Hematopoietic multipotent progenitor cell treated with erythropoietin and hydrocortisone succinate and interleukin-3 and kit ligand, for 8 days (in vitro differentiated cells): ENCODE results near the gene MAD1L1.
A peak's percentile ranks its signal among the peaks of the same experiment; 100 is the strongest.

Source experiments
- DNase-seq: peaks from one replicate; pipeline ENCODE4 v3.0.0-alpha.2; 2015

Gene MAD1L1

GRCh38 chr7:2099048-2099957 lies 133.4 kb downstream of the MAD1L1 start:
- DNase-seq, result peak; percentile 23

GRCh38 chr7:2098496-2098895 lies 134.2 kb downstream of the MAD1L1 start:
- DNase-seq, result no peak

- no peak for DNase-seq
Observed at GRCh38 chr7:2098056-2098455, 134.7 kb downstream of the MAD1L1 start.

- DNase-seq, result no peak
Observed at GRCh38 chr7:2097492-2097891, 135.3 kb downstream of the MAD1L1 start.

- DNase-seq, result no peak
Observed at GRCh38 chr7:2096692-2097387, 135.9 kb downstream of the MAD1L1 start.

GRCh38 chr7:2095436-2095835 lies 137.3 kb downstream of the MAD1L1 start:
- no peak for DNase-seq

GRCh38 chr7:2094454-2095045 lies 138.2 kb downstream of the MAD1L1 start:
- no peak for DNase-seq

- no peak for DNase-seq
Observed at GRCh38 chr7:2093843-2094220, 138.9 kb downstream of the MAD1L1 start.

- no peak for DNase-seq
Observed at GRCh38 chr7:2093215-2093842, 139.4 kb downstream of the MAD1L1 start.

GRCh38 chr7:2092279-2092678 lies 140.5 kb downstream of the MAD1L1 start:
- no peak for DNase-seq

GRCh38 chr7:2090526-2091520 lies 141.9 kb downstream of the MAD1L1 start:
- DNase-seq, result no peak

- no peak for DNase-seq
Observed at GRCh38 chr7:2088801-2089200, 143.9 kb downstream of the MAD1L1 start.

- no peak for DNase-seq
Observed at GRCh38 chr7:2087744-2088143, 145.0 kb downstream of the MAD1L1 start.

- no peak for DNase-seq
Observed at GRCh38 chr7:2086229-2086628, 146.5 kb downstream of the MAD1L1 start.

- no peak for DNase-seq
Observed at GRCh38 chr7:2085804-2086203, 146.9 kb downstream of the MAD1L1 start.

- no peak for DNase-seq
Observed at GRCh38 chr7:2084781-2085505, 147.8 kb downstream of the MAD1L1 start.

GRCh38 chr7:2084331-2084730 lies 148.4 kb downstream of the MAD1L1 start:
- no peak for DNase-seq

GRCh38 chr7:2083362-2083761 lies 149.4 kb downstream of the MAD1L1 start:
- DNase-seq, result no peak

GRCh38 chr7:2082139-2082998 lies 150.4 kb downstream of the MAD1L1 start:
- no peak for DNase-seq

- no peak for DNase-seq
Observed at GRCh38 chr7:2081526-2082135, 151.1 kb downstream of the MAD1L1 start.
